Upper lobe of left lung (tissue), 6 donors: ENCODE results near the gene FAT2. TPM values are rescaled to one million over a fixed set of nuclear protein-coding genes. Genes with fewer than 3 reads are reported as not detected.

ENCODE experiments used
- ATAC-seq, 2 donors: fragments of 200-7000 bp; cut with Tn5 transposase; one replicate each; pipeline ENCODE4 v1.9.1; 2022; ENCODE audit warnings: mild to moderate bottlenecking in 2 of 2, moderate library complexity in 2 of 2; ENCODE audit not compliant: low FRiP score in 2 of 2
- DNase-seq, 2 donors: peaks; one replicate each; pipeline ENCODE4 v3.0.0-alpha.2; 2019 to 2020
- H3K27ac ChIP-seq, 4 donors: fragments of 200-600 bp; sonication (generic); one replicate each; pipeline ENCODE4 v1.5.1; 2016 to 2019
- H3K27me3 ChIP-seq, 4 donors: fragments of 200-600 bp; sonication (generic); one replicate each; pipeline ENCODE4 v1.5.1; 2017 to 2019
- H3K36me3 ChIP-seq, 4 donors: fragments of 200-600 bp; sonication (generic); one replicate each; pipeline ENCODE4 v1.5.1; 2016 to 2019
- H3K4me1 ChIP-seq, 4 donors: fragments of 200-600 bp; sonication (generic); one replicate each; pipeline ENCODE4 v1.5.1; 2018 to 2019
- H3K4me3 ChIP-seq, 4 donors: fragments of 200-600 bp; sonication (generic); one replicate each; pipeline ENCODE4 v1.5.1; 2017 to 2019; ENCODE audit warnings: mild to moderate bottlenecking in 2 of 4, moderate library complexity in 1 of 4
- H3K9me3 ChIP-seq, 4 donors: fragments of 200-600 bp; sonication (generic); one replicate each; pipeline ENCODE4 v1.5.1; 2018 to 2019
- CTCF ChIP-seq, 6 experiments: fragments of 450-650 bp in 4 of 6; fragments of 200-600 bp in 2 of 6; sonication (generic) in 2 of 6; IDR thresholded peaks; one replicate each; pipeline ENCODE4 v1.5.1; 2016 to 2019; ENCODE audit warnings: antibody characterized with exemption in 6 of 6
- EP300 ChIP-seq, 4 donors: sonication (generic); formaldehyde crosslinking; IDR thresholded peaks; one replicate each; pipeline ENCODE4 v1.5.1; 2017; ENCODE audit warnings: antibody characterized with exemption in 4 of 4, control low read depth in 2 of 4
- POLR2A ChIP-seq, 4 donors: fragments of 450-650 bp; IDR thresholded peaks; one replicate each; pipeline ENCODE4 v1.5.1; 2016 to 2017; ENCODE audit warnings: antibody characterized with exemption in 4 of 4, mild to moderate bottlenecking in 2 of 4
- POLR2AphosphoS5 ChIP-seq, 2 donors: sonication (generic); formaldehyde crosslinking; IDR thresholded peaks; one replicate each; pipeline ENCODE4 v1.5.1; 2017; ENCODE audit warnings: antibody characterized with exemption in 2 of 2
- WGBS, 2 donors: methylation state at CpG; one replicate each; pipeline ENCODE4 v1.1.5; 2017 to 2018; 5-methylcytosine and 5-hydroxymethylcytosine counted together
- total RNA-seq, 6 donors: library from RNA; depleted of rRNA in 4 of 6; stranded (reverse); fragments of >200 nt in 4 of 6; gene quantifications; one replicate each; pipeline versions ENCODE4 v1.1.0 to v1.2.1, GENCODE V29; 2016 to 2021
- donor health status: DM: no; HTN: no; CAD: no; lungs with moderate emphysema.
- donor health status: DM: no; HTN: yes; CAD: no; lungs with severe emphysema.

Gene FAT2
- total RNA-seq = 1 to 10 TPM in 1 of 6 donors, under 1 TPM in 4, not detected in 1; under 0.01 to 2.3 (median 0.06) TPM

GRCh38 chr5:151591144-151591819 lies at the start of gene FAT2:
TSS of gene FAT2 (minus strand) at chr5:151591331. CDS start at chr5:151568931, 22,400 bp downstream.
- DNase-seq (peak in 1 of 2 donors; percentile 50), ATAC-seq (peak in 1 of 2 donors; percentile 6)
- no peaks in the 10 kb centered on the region for H3K9me3 ChIP-seq
- TF ChIP-seq EP300 (IDR thresholded peaks at IDR 0.05) = no peak
- no peak for TF ChIP-seq CTCF (IDR thresholded peaks at IDR 0.05)
- TF ChIP-seq POLR2AphosphoS5 (IDR thresholded peaks at IDR 0.05) = no peak
- no peak for TF ChIP-seq POLR2A (IDR thresholded peaks at IDR 0.05)
- no peaks in the 10 kb centered on the region for H3K36me3 ChIP-seq
- H3K4me1 ChIP-seq = no peaks in the 10 kb centered on the region
- H3K27me3 ChIP-seq = no peaks in the 10 kb centered on the region
- 46 to 61% methylated on average over 12 to 13 of the region's 13 CpGs for WGBS, 2 donors
- H3K27ac ChIP-seq = no peak within 1 kb of the TSS
- no peak within 1 kb of the TSS for H3K4me3 ChIP-seq

- no peak overlapping the region for H3K4me3 ChIP-seq
- TF ChIP-seq CTCF (IDR thresholded peaks at IDR 0.05) (no peak), POLR2AphosphoS5 (IDR thresholded peaks at IDR 0.05) (no peak), POLR2A (IDR thresholded peaks at IDR 0.05) (no peak), EP300 (IDR thresholded peaks at IDR 0.05) (no peak)
- ATAC-seq = no peak
- H3K4me1 ChIP-seq = no peaks in the 10 kb centered on the region
- H3K27ac ChIP-seq = no peak overlapping the region
- WGBS, 2 donors = 81 to 83% methylated on average over 4 of the region's 4 CpGs
- DNase-seq = no peak
- H3K36me3 ChIP-seq = no peaks in the 10 kb centered on the region
- no peaks in the 10 kb centered on the region for H3K27me3 ChIP-seq
- no peaks in the 10 kb centered on the region for H3K9me3 ChIP-seq
These were observed 47.5 kb upstream of the FAT2 start for GRCh38 chr5:151638619-151639018.

GRCh38 chr5:151637676-151638075 lies 46.5 kb upstream of the FAT2 start:
- DNase-seq (no peak), ATAC-seq (no peak)
- H3K4me1 ChIP-seq = no peaks in the 10 kb centered on the region
- no peaks in the 10 kb centered on the region for H3K27me3 ChIP-seq
- no peak overlapping the region for H3K4me3 ChIP-seq
- TF ChIP-seq EP300 (IDR thresholded peaks at IDR 0.05) (no peak), POLR2AphosphoS5 (IDR thresholded peaks at IDR 0.05) (no peak), POLR2A (IDR thresholded peaks at IDR 0.05) (no peak), CTCF (IDR thresholded peaks at IDR 0.05) (no peak)
- H3K27ac ChIP-seq = no peak overlapping the region
- no peaks in the 10 kb centered on the region for H3K36me3 ChIP-seq
- WGBS, 2 donors = 58 to 76% methylated on average over 5 of the region's 5 CpGs
- H3K9me3 ChIP-seq = no peaks in the 10 kb centered on the region

GRCh38 chr5:151633892-151634291 lies 42.8 kb upstream of the FAT2 start:
- 64 to 88% methylated on average over 1 of the region's 1 CpG for WGBS, 2 donors
- no peak overlapping the region for H3K27ac ChIP-seq
- no peak for ATAC-seq
- no peaks in the 10 kb centered on the region for H3K9me3 ChIP-seq
- no peaks in the 10 kb centered on the region for H3K36me3 ChIP-seq
- no peak for DNase-seq
- no peak overlapping the region for H3K4me3 ChIP-seq
- H3K27me3 ChIP-seq = no peaks in the 10 kb centered on the region
- H3K4me1 ChIP-seq = no peaks in the 10 kb centered on the region
- no peak for TF ChIP-seq EP300 (IDR thresholded peaks at IDR 0.05)
- TF ChIP-seq CTCF (IDR thresholded peaks at IDR 0.05) = no peak
- no peak for TF ChIP-seq POLR2A (IDR thresholded peaks at IDR 0.05)
- TF ChIP-seq POLR2AphosphoS5 (IDR thresholded peaks at IDR 0.05) = no peak

GRCh38 chr5:151632941-151633340 lies 41.8 kb upstream of the FAT2 start:
- no peak for DNase-seq
- Histone ChIP-seq H3K36me3 (no peaks in the 10 kb centered on the region), H3K27ac (no peak overlapping the region), H3K4me3 (no peak overlapping the region), H3K27me3 (no peaks in the 10 kb centered on the region), H3K4me1 (no peaks in the 10 kb centered on the region), H3K9me3 (no peaks in the 10 kb centered on the region)
- WGBS, 2 donors = 77 to 86% methylated on average over 3 to 8 of the region's 8 CpGs
- no peak for ATAC-seq
- TF ChIP-seq POLR2A (IDR thresholded peaks at IDR 0.05) (no peak), CTCF (IDR thresholded peaks at IDR 0.05) (no peak), EP300 (IDR thresholded peaks at IDR 0.05) (no peak), POLR2AphosphoS5 (IDR thresholded peaks at IDR 0.05) (no peak)
